ENCODE results near the gene ADGRA3.

The ADGRA3 gene

GRCh38 chr4:22345678-22346077, 170.2 kb downstream of the ADGRA3 start:
- no peak for DNase-seq (ENCODE audit: low read depth)
- H3K4me3 ChIP-seq (ENCODE audit: control insufficient read depth, low read depth, low read length), result no peak overlapping the region
- TF ChIP-seq CTCF (conservative IDR thresholded peaks at IDR 0.05; ENCODE audit: control insufficient read depth, insufficient read depth, low read depth, low read length), result no peak

DNA sequence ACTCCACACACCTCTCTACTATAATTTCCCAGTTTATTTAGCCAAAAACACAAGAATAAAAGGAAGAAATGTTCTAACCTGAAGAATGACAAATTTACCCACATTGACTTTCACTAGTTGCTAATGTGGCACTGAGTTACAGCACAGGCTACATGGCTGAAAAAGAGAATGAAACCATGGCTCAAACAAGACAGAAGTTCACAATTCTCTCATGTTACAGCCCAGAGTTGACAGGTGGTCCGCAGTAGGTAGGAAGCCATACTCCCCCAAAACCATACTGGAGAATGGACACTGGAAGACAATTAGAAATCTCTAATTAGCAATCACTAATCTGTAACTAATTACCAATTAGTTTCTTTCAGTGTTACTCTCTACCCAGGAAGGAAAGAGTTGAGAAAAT, 170.8 kb downstream of the ADGRA3 start:
- no peak for TF ChIP-seq CTCF (conservative IDR thresholded peaks at IDR 0.05; ENCODE audit: control insufficient read depth, insufficient read depth, low read depth, low read length)
- DNase-seq (ENCODE audit: low read depth), result no peak

DNA sequence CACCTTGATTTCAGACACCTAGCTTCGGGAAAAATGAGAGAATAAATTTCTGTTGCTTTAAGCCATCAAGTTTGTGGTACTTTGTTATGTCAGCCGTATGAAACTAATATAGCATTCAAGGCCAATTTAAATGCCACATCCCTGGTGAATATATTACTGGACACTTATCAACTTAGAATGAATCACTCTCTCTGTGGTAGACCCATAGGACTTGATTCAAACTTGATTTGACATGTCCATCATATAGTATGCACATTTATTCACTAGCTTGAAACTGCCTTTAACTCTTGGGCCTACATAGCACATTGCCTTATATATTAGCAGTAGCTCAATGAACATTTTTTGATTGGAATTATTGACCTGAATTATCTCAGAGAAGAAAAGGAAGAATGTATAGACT, 172.3 kb downstream of the ADGRA3 start:
- no peak for DNase-seq (ENCODE audit: low read depth)
- no peak overlapping the region for H3K4me3 ChIP-seq (ENCODE audit: control insufficient read depth, low read depth, low read length)
- TF ChIP-seq CTCF (conservative IDR thresholded peaks at IDR 0.05; ENCODE audit: control insufficient read depth, insufficient read depth, low read depth, low read length), result no peak

More for the DNA sequence above, 170.8 kb downstream of the ADGRA3 start:
- H3K4me3 ChIP-seq (ENCODE audit: control insufficient read depth, low read depth, low read length), result no peak overlapping the region

DNA sequence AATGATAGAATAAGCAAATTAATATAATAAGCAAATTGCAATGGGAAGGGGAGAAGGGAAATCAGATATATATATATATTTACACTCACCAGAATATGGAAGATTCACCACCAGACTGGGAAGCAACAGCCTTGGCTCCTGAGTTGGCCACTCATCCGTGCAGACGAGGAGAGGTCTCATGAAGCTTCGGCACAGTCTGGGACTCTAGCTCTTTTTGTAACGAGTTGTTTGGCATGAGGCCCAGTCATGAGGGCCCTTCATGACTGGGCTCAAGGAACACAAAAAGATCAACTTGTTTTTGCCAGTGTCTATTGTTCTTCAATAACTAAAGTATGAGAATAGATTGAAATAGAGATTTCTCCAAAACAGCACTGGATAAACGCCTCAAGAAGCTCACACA, 176.4 kb downstream of the ADGRA3 start:
- no peak for TF ChIP-seq CTCF (conservative IDR thresholded peaks at IDR 0.05; ENCODE audit: control insufficient read depth, insufficient read depth, low read depth, low read length)
- no peak for DNase-seq (ENCODE audit: low read depth)
- H3K4me3 ChIP-seq (ENCODE audit: control insufficient read depth, low read depth, low read length), result no peak overlapping the region

- no peak for TF ChIP-seq CTCF (conservative IDR thresholded peaks at IDR 0.05; ENCODE audit: control insufficient read depth, insufficient read depth, low read depth, low read length)
- no peak for DNase-seq (ENCODE audit: low read depth)
These were observed 177.1 kb downstream of the ADGRA3 start for GRCh38 chr4:22338796-22339195.

More at GRCh38 chr4:22338796-22339195, 177.1 kb downstream of the ADGRA3 start:
- H3K4me3 ChIP-seq (ENCODE audit: control insufficient read depth, low read depth, low read length), result no peak overlapping the region
